HEK293 (cell line): Measurements from ENCODE around the gene IL18RAP.

Source experiments
- CTCF ChIA-PET: fragments of 350-600 bp; formaldehyde crosslinking; extraction: SDS; loops from one replicate; lab custom pipeline; 2021; ENCODE audit warnings: antibody characterized with exemption; lab: Yijun Ruan, JAX
- POLR2A ChIA-PET: fragments of 300-600 bp; formaldehyde crosslinking; extraction: SDS; loops from one replicate; lab custom pipeline; 2020; ENCODE audit warnings: antibody characterized with exemption, inconsistent platforms; lab: Yijun Ruan, JAX
- H3K27ac ChIP-seq: fragments of 200-500 bp; sonication (Bioruptor generic); 2 replicates; pipeline ENCODE4 v1.5.1; 2014; ENCODE audit warnings: low read depth, low read length, control low read depth, inconsistent platforms; ENCODE audit errors: extremely low read depth
- H3K36me3 ChIP-seq, 2 experiments: fragments of 200-500 bp in 1 of 2; sonication (Bioruptor generic) in 1 of 2; 1 replicate in 1 of 2; 2 replicates in 1 of 2; pipeline ENCODE4 v1.5.1; 2014 to 2017; ENCODE audit warnings: inconsistent platforms in 2 of 2, low read length in 2 of 2; ENCODE audit not compliant: control insufficient read depth in 2 of 2, insufficient read depth in 1 of 2
- H3K4me1 ChIP-seq: fragments of 200-500 bp; sonication (Bioruptor generic); 2 replicates; pipeline ENCODE4 v1.5.1; 2014; ENCODE audit warnings: mild to moderate bottlenecking, low read length, inconsistent platforms; ENCODE audit not compliant: control insufficient read depth, insufficient read depth
- H3K4me3 ChIP-seq: 2 replicates; pipeline ENCODE4 v1.5.1; 2011; ENCODE audit warnings: low read depth, mild to moderate bottlenecking, control low read depth, low read length, moderate library complexity
- H3K9me3 ChIP-seq: fragments of 200-500 bp; sonication (Bioruptor generic); 2 replicates; pipeline ENCODE4 v1.5.1; 2014; ENCODE audit warnings: low read depth, low read length, inconsistent platforms; ENCODE audit not compliant: control insufficient read depth, insufficient read depth
- GLI4 ChIP-seq: fragments of 450-650 bp; formaldehyde crosslinking; IDR thresholded peaks from 2 replicates; pipeline ENCODE4 v1.5.1; 2016; ENCODE audit warnings: missing biosample characterization, missing genetic modification characterization
- KLF7 ChIP-seq: fragments of 450-650 bp; formaldehyde crosslinking; IDR thresholded peaks from 2 replicates; pipeline ENCODE4 v1.5.1; 2016; ENCODE audit warnings: missing biosample characterization, missing genetic modification characterization, borderline replicate concordance
- SALL2 ChIP-seq: fragments of 450-650 bp; formaldehyde crosslinking; IDR thresholded peaks from 2 replicates; pipeline ENCODE4 v1.5.0; 2017; ENCODE audit warnings: missing biosample characterization, mild to moderate bottlenecking, missing genetic modification characterization, borderline replicate concordance
- ZBTB6 ChIP-seq: fragments of 450-650 bp; formaldehyde crosslinking; IDR thresholded peaks from 2 replicates; pipeline ENCODE4 v1.5.1; 2017; ENCODE audit warnings: missing biosample characterization, missing genetic modification characterization
- ZNF37A ChIP-seq: fragments of 450-650 bp; IDR thresholded peaks from 2 replicates; pipeline ENCODE4 v1.5.1; 2018; ENCODE audit warnings: missing biosample characterization, missing genetic modification characterization
- ZNF433 ChIP-seq: fragments of 450-650 bp; formaldehyde crosslinking; IDR thresholded peaks from 2 replicates; pipeline ENCODE4 v1.5.1; 2016; ENCODE audit warnings: missing biosample characterization, missing genetic modification characterization, low read depth
- ZNF501 ChIP-seq: fragments of 450-650 bp; formaldehyde crosslinking; IDR thresholded peaks from 2 replicates; pipeline ENCODE4 v1.5.1; 2016; ENCODE audit warnings: missing biosample characterization, missing genetic modification characterization
- ZNF529 ChIP-seq: fragments of 450-650 bp; formaldehyde crosslinking; IDR thresholded peaks from 2 replicates; pipeline ENCODE4 v1.5.1; 2017; ENCODE audit warnings: missing genetic modification characterization, missing biosample characterization; ENCODE audit not compliant: insufficient replicate concordance
- ZNF561 ChIP-seq: fragments of 450-650 bp; IDR thresholded peaks from 2 replicates; pipeline ENCODE4 v1.5.1; 2018; ENCODE audit warnings: missing biosample characterization, missing genetic modification characterization, borderline replicate concordance
- ZNF585B ChIP-seq: fragments of 450-650 bp; formaldehyde crosslinking; IDR thresholded peaks from 2 replicates; pipeline ENCODE4 v1.5.1; 2016; ENCODE audit warnings: missing biosample characterization, missing genetic modification characterization
- ZNF596 ChIP-seq: fragments of 450-650 bp; IDR thresholded peaks from 2 replicates; pipeline ENCODE4 v1.5.0; 2018; ENCODE audit warnings: missing biosample characterization, mild to moderate bottlenecking, missing genetic modification characterization, moderate library complexity
- ZNF639 ChIP-seq: fragments of 450-650 bp; formaldehyde crosslinking; IDR thresholded peaks from 2 replicates; pipeline ENCODE4 v1.5.1; 2016; ENCODE audit warnings: missing biosample characterization, missing genetic modification characterization
- ZNF658 ChIP-seq: fragments of 450-650 bp; formaldehyde crosslinking; IDR thresholded peaks from 2 replicates; pipeline ENCODE4; 2016; ENCODE audit warnings: missing biosample characterization, missing genetic modification characterization
- TF ChIP-seq, protein P1 (sequence below): fragments of 450-650 bp; formaldehyde crosslinking; IDR thresholded peaks from 2 replicates; pipeline ENCODE4 v1.5.1; 2016; ENCODE audit warnings: missing biosample characterization, missing genetic modification characterization

IL18RAP gene

DNA sequence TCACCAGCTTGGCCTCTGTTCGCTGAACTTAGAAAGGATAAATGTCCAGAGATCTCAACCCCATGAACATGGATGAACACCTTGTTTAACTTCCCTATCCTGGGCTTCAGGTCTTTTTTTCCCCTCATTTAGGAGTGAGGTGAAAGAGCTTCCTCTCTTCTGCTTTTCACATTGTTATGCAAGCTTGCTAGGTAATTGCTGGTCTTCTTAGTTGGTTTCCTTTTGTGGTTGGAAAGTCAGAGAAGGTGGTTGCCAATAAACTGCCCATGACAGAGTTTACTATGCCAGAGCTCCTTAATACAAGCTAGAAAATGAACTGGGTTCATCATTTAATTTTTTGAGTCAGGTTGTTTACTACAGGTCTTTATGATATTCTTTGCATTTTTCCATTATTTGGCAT is 66.7 kb downstream of the IL18RAP start:
- TF ChIP-seq ZNF37A (tag by site-specific recombination) = no peak
- no peak for TF ChIP-seq ZBTB6 (tag by site-specific recombination)
- TF ChIP-seq ZNF658 (tag by site-specific recombination) = no peak
- no peak for TF ChIP-seq ZNF585B (tag by site-specific recombination)
- TF ChIP-seq ZNF529 = no peak
- no peak for TF ChIP-seq SALL2 (tag by site-specific recombination)
- no peak for TF ChIP-seq KLF7
- ChIA-PET POLR2A (no interaction called here), CTCF (interaction anchor here (1.0 to 4.4 kb wide), 3 partner anchors 10 to 126 kb away, joined by 3 to 23 read pairs (median 3); partner anchors contain the start of gene SLC9A4)
- no peak overlapping the region for H3K4me3 ChIP-seq
- H3K27ac ChIP-seq = no peak overlapping the region
- H3K4me1 ChIP-seq = no peaks in the 10 kb centered on the region
- H3K9me3 ChIP-seq = no peaks in the 10 kb centered on the region
- no peaks in the 10 kb centered on the region for H3K36me3 ChIP-seq

DNA sequence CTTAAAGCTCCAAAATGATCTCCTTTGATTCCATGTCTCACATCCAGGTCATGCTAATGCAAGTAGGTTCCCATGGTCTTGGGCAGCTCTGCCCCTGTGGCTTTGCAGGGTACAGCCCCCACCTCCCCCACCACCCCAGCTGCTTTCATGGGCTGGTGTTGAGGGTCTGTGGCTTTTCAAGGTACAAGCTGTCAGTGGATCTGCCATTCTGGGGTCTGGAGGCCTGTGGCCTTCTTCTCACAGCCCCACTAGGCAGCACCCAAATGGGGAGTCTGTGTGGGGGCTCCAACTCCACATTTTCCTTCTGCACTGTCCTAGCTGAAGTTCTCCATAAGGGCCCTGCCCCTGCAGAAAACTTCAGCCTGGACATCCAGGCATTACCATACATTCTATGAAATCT is 69.0 kb downstream of the IL18RAP start:
- Histone ChIP-seq H3K4me3 (no peak overlapping the region), H3K9me3 (no peaks in the 10 kb centered on the region), H3K36me3 (no peaks in the 10 kb centered on the region), H3K4me1 (no peaks in the 10 kb centered on the region), H3K27ac (no peak overlapping the region)
- CTCF ChIA-PET = no interaction called here
- TF ChIP-seq ZNF639 (tag by site-specific recombination) (no peak), GLI4 (no peak)
- POLR2A ChIA-PET = no interaction called here

DNA sequence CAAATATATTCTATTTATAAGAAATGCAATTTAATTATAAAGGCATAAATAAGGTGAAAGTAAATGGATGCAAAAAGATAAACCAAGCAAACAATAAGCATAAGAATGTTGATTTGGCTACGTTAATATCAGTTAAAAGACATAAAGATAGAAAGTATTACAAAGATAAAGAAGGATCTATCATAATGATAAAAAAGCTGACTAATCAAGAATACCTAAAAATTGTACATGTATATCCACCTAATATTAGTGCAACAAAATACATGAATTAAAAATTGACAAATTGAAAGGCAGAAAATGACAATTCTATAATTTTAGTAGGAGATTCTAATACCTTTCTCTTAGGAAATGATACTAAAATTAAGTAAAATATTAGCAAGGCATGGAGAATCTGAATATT is 71.6 kb downstream of the IL18RAP start:
- POLR2A ChIA-PET = no interaction called here
- TF ChIP-seq, protein P1, sequence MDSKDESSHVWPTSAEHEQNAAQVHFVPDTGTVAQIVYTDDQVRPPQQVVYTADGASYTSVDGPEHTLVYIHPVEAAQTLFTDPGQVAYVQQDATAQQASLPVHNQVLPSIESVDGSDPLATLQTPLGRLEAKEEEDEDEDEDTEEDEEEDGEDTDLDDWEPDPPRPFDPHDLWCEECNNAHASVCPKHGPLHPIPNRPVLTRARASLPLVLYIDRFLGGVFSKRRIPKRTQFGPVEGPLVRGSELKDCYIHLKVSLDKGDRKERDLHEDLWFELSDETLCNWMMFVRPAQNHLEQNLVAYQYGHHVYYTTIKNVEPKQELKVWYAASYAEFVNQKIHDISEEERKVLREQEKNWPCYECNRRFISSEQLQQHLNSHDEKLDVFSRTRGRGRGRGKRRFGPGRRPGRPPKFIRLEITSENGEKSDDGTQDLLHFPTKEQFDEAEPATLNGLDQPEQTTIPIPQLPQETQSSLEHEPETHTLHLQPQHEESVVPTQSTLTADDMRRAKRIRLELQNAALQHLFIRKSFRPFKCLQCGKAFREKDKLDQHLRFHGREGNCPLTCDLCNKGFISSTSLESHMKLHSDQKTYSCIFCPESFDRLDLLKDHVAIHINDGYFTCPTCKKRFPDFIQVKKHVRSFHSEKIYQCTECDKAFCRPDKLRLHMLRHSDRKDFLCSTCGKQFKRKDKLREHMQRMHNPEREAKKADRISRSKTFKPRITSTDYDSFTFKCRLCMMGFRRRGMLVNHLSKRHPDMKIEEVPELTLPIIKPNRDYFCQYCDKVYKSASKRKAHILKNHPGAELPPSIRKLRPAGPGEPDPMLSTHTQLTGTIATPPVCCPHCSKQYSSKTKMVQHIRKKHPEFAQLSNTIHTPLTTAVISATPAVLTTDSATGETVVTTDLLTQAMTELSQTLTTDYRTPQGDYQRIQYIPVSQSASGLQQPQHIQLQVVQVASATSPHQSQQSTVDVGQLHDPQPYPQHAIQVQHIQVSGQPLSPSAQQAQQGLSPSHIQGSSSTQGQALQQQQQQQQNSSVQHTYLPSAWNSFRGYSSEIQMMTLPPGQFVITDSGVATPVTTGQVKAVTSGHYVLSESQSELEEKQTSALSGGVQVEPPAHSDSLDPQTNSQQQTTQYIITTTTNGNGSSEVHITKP = no peak
- no peak for TF ChIP-seq ZNF561 (tag by site-specific recombination)
- no peak for TF ChIP-seq ZNF596 (tag by site-specific recombination)
- Histone ChIP-seq H3K4me3 (no peak overlapping the region), H3K9me3 (no peaks in the 10 kb centered on the region), H3K36me3 (no peaks in the 10 kb centered on the region), H3K4me1 (no peaks in the 10 kb centered on the region), H3K27ac (no peak overlapping the region)
- CTCF ChIA-PET = no interaction called here

GRCh38 chr2:102498414-102498813 is 75.5 kb downstream of the IL18RAP start:
- no peaks in the 10 kb centered on the region for H3K4me1 ChIP-seq
- ChIA-PET CTCF (interaction anchor here (1.9 kb wide), 1 partner anchor 26 kb away, joined by 10 read pairs; the partner anchor contains the start of gene SLC9A4), POLR2A (no interaction called here)
- TF ChIP-seq ZNF433 (no peak), ZNF501 (no peak)
- H3K27ac ChIP-seq = no peak overlapping the region
- no peaks in the 10 kb centered on the region for H3K9me3 ChIP-seq
- no peak overlapping the region for H3K4me3 ChIP-seq
- H3K36me3 ChIP-seq = no peaks in the 10 kb centered on the region
